ENCODE results near the gene DPM3. TPM values are rescaled to one million over a fixed set of nuclear protein-coding genes. Genes with fewer than 3 reads are reported as not detected.

Gene DPM3
- total and polyA plus RNA-seq, 2 of the 13 experiments (the other 11 are each of a cell fraction or from before 2014, with no cell fraction given): 23.2 to 53.4 TPM

- TF ChIP-seq NFAT5 (CRISPR knock-in tag; IDR thresholded peaks at IDR 0.05) (0 out of 2 replicates have a peak, but pooled peaks have one; percentile 45), ARHGAP35 (CRISPR knock-in tag; IDR thresholded peaks at IDR 0.05; ENCODE audit: borderline replicate concordance) (peak; percentile 75; the same call in 1 of the 2 replicates), ZNF788 (CRISPR knock-in tag; IDR thresholded peaks at IDR 0.05; ENCODE audit: borderline replicate concordance) (peak; percentile 62; the same call in 1 of the 2 replicates), TRAFD1 (CRISPR knock-in tag; IDR thresholded peaks at IDR 0.05; ENCODE audit: borderline replicate concordance) (no peak), SPEN (CRISPR knock-in tag; IDR thresholded peaks at IDR 0.05; ENCODE audit: low read depth) (peak; percentile 74), ZSCAN31 (CRISPR knock-in tag; IDR thresholded peaks at IDR 0.05; ENCODE audit: low read depth) (peak; percentile 84), ZNF160 (CRISPR knock-in tag; IDR thresholded peaks at IDR 0.05) (no peak), ZMYM3 (CRISPR knock-in tag; IDR thresholded peaks at IDR 0.05) (peak; percentile 73; the same call in 1 of the 2 replicates), CCAR2 (optimal IDR thresholded peaks at IDR 0.05; ENCODE audit: low read depth, low read length) (no peak), SRY (CRISPR knock-in tag; IDR thresholded peaks at IDR 0.05) (no peak), ZNF674 (CRISPR knock-in tag; IDR thresholded peaks at IDR 0.05; ENCODE audit: low read depth) (no peak), TCF7L2 (IDR thresholded peaks at IDR 0.05; ENCODE audit: low read depth, low read length) (no peak), TAF1 (CRISPR knock-in tag; IDR thresholded peaks at IDR 0.05) (peak; percentile 44; the same call in 1 of the 2 replicates), LBX2 (CRISPR knock-in tag; IDR thresholded peaks at IDR 0.05; ENCODE audit: borderline replicate concordance) (peak; percentile 49; the same call in 1 of the 2 replicates), SMC3 (IDR thresholded peaks at IDR 0.05; ENCODE audit: low read length) (peak; percentile 81)
- TF ChIP-seq, protein P1, sequence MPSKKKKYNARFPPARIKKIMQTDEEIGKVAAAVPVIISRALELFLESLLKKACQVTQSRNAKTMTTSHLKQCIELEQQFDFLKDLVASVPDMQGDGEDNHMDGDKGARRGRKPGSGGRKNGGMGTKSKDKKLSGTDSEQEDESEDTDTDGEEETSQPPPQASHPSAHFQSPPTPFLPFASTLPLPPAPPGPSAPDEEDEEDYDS (CRISPR knock-in tag; IDR thresholded peaks at IDR 0.05): 0 out of 2 replicates have a peak, but pooled peaks have one; percentile 44
- TF ChIP-seq, protein P2, sequence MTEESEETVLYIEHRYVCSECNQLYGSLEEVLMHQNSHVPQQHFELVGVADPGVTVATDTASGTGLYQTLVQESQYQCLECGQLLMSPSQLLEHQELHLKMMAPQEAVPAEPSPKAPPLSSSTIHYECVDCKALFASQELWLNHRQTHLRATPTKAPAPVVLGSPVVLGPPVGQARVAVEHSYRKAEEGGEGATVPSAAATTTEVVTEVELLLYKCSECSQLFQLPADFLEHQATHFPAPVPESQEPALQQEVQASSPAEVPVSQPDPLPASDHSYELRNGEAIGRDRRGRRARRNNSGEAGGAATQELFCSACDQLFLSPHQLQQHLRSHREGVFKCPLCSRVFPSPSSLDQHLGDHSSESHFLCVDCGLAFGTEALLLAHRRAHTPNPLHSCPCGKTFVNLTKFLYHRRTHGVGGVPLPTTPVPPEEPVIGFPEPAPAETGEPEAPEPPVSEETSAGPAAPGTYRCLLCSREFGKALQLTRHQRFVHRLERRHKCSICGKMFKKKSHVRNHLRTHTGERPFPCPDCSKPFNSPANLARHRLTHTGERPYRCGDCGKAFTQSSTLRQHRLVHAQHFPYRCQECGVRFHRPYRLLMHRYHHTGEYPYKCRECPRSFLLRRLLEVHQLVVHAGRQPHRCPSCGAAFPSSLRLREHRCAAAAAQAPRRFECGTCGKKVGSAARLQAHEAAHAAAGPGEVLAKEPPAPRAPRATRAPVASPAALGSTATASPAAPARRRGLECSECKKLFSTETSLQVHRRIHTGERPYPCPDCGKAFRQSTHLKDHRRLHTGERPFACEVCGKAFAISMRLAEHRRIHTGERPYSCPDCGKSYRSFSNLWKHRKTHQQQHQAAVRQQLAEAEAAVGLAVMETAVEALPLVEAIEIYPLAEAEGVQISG (CRISPR knock-in tag; IDR thresholded peaks at IDR 0.05): peak; percentile 80
Measured at GRCh38 chr1:155091071-155092051, 49.0 kb downstream of the DPM3 start (continued).
